ENCODE data around the gene STAC3. TPM values are rescaled to one million over a fixed set of nuclear protein-coding genes. Genes with fewer than 3 reads are reported as not detected.

The STAC3 gene
- polyA plus RNA-seq, 1 experiment, result 0.48 TPM

GRCh38 chr12:57237932-57238853 lies 12.8 kb downstream of the STAC3 start:
- peaks cover 24% of the 10 kb centered on the region for H3K36me3 ChIP-seq (ENCODE audit: control insufficient read depth, insufficient read depth, low read length)
- H3K4me3 ChIP-seq (ENCODE audit: low read depth, low read length), result peak overlapping the region; percentile 18; the same call in 1 of the 2 replicates
- ChIA-PET CTCF (interaction anchor here (1.0 to 14.1 kb wide), 18 partner anchors 9 to 229 kb away, joined by 3 to 334 read pairs (median 5); partner anchors contain the start of genes INHBE, NXPH4, SHMT2 and STAC3), POLR2A (interaction anchor here (1.0 to 1.5 kb wide), 2 partner anchors 8 to 9 kb away, joined by 5 read pairs; partner anchors contain the start of gene SHMT2)
- H3K27me3 ChIP-seq (ENCODE audit: control insufficient read depth, insufficient read depth, low read length), result no peaks in the 10 kb centered on the region; the same call in 1 of the 2 replicates
- TF ChIP-seq CTCF (IDR thresholded peaks at IDR 0.05; ENCODE audit: insufficient read depth, low read depth, low read length), result peak; percentile 6; the same call in 1 of the 2 replicates
- DNase-seq (ENCODE audit: low read depth), result no peak

- Histone ChIP-seq H3K36me3 (ENCODE audit: control insufficient read depth, insufficient read depth, low read length) (peaks cover 30% of the 10 kb centered on the region), H3K27me3 (ENCODE audit: control insufficient read depth, insufficient read depth, low read length) (no peaks in the 10 kb centered on the region; the same call in 1 of the 2 replicates), H3K4me3 (ENCODE audit: low read depth, low read length) (no peak overlapping the region)
- no peak for TF ChIP-seq CTCF (IDR thresholded peaks at IDR 0.05; ENCODE audit: insufficient read depth, low read depth, low read length)
- POLR2A ChIA-PET, result interaction anchor here (1.5 kb wide), 1 partner anchor 8 kb away, joined by 5 read pairs; the partner anchor contains the start of gene SHMT2
- no peak for DNase-seq (ENCODE audit: low read depth)
- CTCF ChIA-PET, result interaction anchor here (1.0 to 14.1 kb wide), 6 partner anchors 9 to 216 kb away, joined by 3 to 334 read pairs (median 38); partner anchors contain the start of genes INHBE, NXPH4 and SHMT2
These were observed 13.4 kb downstream of the STAC3 start for GRCh38 chr12:57237596-57237931.

- POLR2A ChIA-PET, result interaction anchor here (1.5 kb wide), 1 partner anchor 7 kb away, joined by 5 read pairs; the partner anchor contains the start of gene SHMT2
- Histone ChIP-seq H3K27me3 (ENCODE audit: control insufficient read depth, insufficient read depth, low read length) (no peaks in the 10 kb centered on the region; the same call in 1 of the 2 replicates), H3K36me3 (ENCODE audit: control insufficient read depth, insufficient read depth, low read length) (peaks cover 35% of the 10 kb centered on the region), H3K4me3 (ENCODE audit: low read depth, low read length) (no peak overlapping the region)
- no peak for DNase-seq (ENCODE audit: low read depth)
- CTCF ChIA-PET, result interaction anchor here (0.8 to 14.1 kb wide), 4 partner anchors 9 to 125 kb away, joined by 3 to 334 read pairs (median 128); partner anchors contain the start of genes NXPH4 and SHMT2
- no peak for TF ChIP-seq CTCF (IDR thresholded peaks at IDR 0.05; ENCODE audit: insufficient read depth, low read depth, low read length)
These were observed 13.9 kb downstream of the STAC3 start for GRCh38 chr12:57236925-57237595.

- ChIA-PET CTCF (interaction anchor here (0.8 to 14.1 kb wide), 3 partner anchors 8 to 124 kb away, joined by 3 to 334 read pairs (median 235); partner anchors contain the start of genes NXPH4 and SHMT2), POLR2A (interaction anchor here (1.5 kb wide), 1 partner anchor 7 kb away, joined by 5 read pairs; the partner anchor contains the start of gene SHMT2)
- no peak overlapping the region for H3K4me3 ChIP-seq (ENCODE audit: low read depth, low read length)
- no peak for TF ChIP-seq CTCF (IDR thresholded peaks at IDR 0.05; ENCODE audit: insufficient read depth, low read depth, low read length)
- DNase-seq (ENCODE audit: low read depth), result no peak
- no peaks in the 10 kb centered on the region for H3K27me3 ChIP-seq (ENCODE audit: control insufficient read depth, insufficient read depth, low read length)
- H3K36me3 ChIP-seq (ENCODE audit: control insufficient read depth, insufficient read depth, low read length), result peaks cover 42% of the 10 kb centered on the region
These were observed 14.6 kb downstream of the STAC3 start for GRCh38 chr12:57236201-57236924.
